Activated naive CD4-positive, alpha-beta T cell treated with anti-CD3 and anti-CD28 coated beads, Interleukin-2, amount 50 U/mL, for 16 hours (primary cell): Measurements from ENCODE around the gene PUM2.
"Not testable (repeated sequence)": the region's sequence is repeated elsewhere in the genome, so short reads cannot be mapped to it uniquely, and the experiment has no call there.

ENCODE experiments used
- DNase-seq: peaks from one replicate; pipeline ENCODE4 v3.0.0-alpha.2; 2020

PUM2 gene, protein sequence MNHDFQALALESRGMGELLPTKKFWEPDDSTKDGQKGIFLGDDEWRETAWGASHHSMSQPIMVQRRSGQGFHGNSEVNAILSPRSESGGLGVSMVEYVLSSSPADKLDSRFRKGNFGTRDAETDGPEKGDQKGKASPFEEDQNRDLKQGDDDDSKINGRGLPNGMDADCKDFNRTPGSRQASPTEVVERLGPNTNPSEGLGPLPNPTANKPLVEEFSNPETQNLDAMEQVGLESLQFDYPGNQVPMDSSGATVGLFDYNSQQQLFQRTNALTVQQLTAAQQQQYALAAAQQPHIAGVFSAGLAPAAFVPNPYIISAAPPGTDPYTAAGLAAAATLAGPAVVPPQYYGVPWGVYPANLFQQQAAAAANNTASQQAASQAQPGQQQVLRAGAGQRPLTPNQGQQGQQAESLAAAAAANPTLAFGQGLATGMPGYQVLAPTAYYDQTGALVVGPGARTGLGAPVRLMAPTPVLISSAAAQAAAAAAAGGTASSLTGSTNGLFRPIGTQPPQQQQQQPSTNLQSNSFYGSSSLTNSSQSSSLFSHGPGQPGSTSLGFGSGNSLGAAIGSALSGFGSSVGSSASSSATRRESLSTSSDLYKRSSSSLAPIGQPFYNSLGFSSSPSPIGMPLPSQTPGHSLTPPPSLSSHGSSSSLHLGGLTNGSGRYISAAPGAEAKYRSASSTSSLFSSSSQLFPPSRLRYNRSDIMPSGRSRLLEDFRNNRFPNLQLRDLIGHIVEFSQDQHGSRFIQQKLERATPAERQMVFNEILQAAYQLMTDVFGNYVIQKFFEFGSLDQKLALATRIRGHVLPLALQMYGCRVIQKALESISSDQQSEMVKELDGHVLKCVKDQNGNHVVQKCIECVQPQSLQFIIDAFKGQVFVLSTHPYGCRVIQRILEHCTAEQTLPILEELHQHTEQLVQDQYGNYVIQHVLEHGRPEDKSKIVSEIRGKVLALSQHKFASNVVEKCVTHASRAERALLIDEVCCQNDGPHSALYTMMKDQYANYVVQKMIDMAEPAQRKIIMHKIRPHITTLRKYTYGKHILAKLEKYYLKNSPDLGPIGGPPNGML

GRCh38 chr2:20350753-20351554 lies at the start of gene PUM2:
PUM2 (minus strand) TSS chr2:20350844; CDS start chr2:20327360, 23,484 bp downstream.
- peak; percentile 94 for DNase-seq

- no peak for DNase-seq
Observed at GRCh38 chr2:20400306-20400705, 49.7 kb upstream of the PUM2 start.

DNA sequence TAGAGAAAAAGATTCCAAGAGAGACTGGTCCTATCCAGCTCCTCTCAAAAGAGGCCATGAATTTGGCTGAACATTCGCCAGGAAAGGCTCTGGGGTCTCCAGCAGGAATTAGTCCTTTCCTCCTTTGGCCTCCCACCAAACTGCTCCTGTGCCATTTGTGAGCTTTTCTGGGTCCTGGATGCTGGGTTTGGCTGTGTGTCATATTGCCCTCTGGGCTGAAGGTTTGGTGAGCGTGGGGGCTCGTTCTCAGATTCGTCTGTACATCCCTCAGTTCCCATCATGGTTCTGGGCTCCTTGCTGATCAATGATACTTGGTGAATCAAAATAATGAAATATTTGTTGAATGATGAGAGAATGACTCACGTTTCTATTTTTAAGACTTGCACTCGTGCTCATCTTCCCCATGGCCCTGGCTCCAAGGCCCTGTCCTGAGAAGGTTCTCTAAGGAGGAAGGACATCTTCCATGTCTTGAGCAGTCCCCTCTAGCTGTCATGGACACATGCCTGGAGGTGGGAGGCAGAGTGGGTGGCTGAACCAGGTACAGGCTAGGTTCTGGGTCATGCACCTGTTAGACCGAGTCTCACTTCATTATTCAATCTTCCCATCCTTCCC lies 48.4 kb upstream of the PUM2 start:
- DNase-seq = no peak

DNA sequence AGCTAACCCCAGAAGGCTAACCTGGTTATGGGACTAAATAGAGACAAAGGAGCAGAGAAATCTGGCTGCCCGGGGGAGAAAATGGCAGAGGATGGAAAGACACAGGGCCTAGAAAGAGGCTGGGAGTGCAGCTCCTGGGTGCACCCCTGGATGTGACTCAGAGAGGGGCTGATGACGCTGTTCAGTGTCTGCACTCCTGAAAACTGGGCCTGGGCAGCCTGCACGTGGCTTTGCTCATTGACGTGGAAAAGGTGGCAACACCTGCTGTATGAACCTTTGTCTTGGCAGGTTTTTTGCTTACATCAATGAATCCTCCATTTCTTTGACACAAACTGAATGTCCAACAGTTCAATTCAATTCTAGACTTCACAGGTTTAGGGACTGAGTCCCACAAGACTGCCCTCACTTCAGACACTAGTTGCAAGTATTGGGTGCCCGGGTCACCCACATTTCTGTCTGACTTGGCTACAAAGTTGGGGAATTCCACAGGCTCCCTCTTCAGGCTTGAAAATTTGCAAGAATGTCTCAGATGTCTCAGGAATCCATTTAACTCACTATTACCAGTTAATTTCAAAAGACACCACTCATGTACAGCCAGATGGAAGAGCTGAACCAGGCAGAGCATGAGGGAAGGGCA lies 47.3 kb upstream of the PUM2 start:
- no peak for DNase-seq

- DNase-seq = no peak
Observed at GRCh38 chr2:20396356-20397000, 45.8 kb upstream of the PUM2 start.

GRCh38 chr2:20393986-20394385 lies 43.3 kb upstream of the PUM2 start:
- DNase-seq = no peak

DNA sequence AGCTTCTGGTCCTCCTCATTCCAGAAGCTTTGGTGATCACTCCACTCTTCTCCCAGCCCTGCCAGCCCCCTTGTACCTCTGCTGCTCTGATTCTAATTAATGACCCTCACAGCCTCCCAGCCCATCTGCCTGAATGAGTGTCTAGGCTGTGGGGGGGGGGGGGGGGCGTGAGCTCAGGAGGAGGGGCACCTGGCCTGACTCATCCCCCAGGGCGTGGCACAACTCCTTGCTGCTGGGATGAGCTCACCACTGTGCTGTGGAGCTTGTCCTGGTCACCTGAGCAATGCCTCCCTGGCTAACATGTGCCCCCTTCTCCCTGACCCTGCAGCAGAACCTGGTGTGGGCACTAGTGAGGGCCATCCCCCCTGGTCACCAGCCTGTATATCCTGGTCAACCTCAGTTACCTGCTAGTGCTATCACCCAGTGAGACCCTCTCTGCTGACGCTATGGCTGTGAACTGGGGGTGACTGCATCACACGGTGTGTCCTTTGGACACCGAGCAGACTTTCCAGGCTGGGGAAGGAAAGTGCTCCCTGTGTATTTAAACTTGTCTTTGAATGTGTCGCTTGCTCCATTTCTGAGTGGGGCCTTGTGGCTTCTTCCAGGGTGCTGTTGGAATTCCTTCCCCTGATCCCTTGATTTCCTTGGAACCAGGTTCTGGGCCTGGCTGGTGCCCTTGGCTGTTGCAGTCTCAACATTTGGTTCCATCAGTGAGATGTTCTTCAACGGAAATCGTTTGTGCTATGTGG lies 41.5 kb upstream of the PUM2 start:
- DNase-seq = no peak

GRCh38 chr2:20390524-20391123 lies 40.0 kb upstream of the PUM2 start:
- no peak for DNase-seq

GRCh38 chr2:20384953-20385352 lies 34.3 kb upstream of the PUM2 start:
- DNase-seq = no peak

DNA sequence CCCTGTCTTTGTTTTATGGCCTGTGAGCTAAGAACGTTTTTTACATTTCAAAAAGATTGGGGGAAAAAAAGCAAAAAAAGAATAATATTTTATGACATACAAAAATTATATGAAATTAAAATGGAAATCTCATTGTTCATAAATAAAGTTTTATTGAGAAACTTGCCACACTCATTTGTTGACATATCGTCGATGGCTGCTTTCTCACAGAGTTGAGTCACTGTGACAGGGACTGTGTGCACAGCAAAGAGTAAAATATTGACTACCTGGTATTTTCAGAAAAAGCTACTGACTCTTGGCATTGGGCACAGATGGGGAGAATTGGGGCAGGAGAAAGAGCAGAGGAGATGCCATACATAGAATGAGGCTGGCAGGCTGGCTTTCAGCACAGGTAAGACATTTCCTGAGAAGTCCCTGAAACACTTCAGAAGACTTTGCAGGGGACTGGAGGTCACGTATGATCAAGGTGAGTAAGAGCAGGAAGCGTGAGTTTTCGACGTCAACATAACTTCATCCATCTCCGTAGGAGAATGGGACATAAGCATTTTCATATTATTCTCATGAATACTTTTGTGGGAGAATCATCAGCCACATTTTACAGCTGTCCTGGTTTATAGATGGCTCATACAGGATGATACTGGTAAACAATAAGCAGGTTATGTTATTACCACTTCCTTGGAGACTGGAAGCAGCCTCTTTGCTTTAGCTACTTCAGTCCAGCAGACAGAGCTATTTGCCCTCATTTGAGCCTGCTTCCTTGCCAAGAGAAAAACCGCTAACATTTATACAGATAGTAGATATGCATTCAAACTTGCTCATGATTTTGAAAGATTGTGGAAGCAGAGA lies 32.5 kb upstream of the PUM2 start:
- no peak for DNase-seq

GRCh38 chr2:20381457-20381856 lies 30.8 kb upstream of the PUM2 start:
- DNase-seq = no peak

- no peak for DNase-seq
Observed at GRCh38 chr2:20378891-20379519, 28.4 kb upstream of the PUM2 start.

GRCh38 chr2:20378341-20378740 lies 27.7 kb upstream of the PUM2 start:
- no peak for DNase-seq

GRCh38 chr2:20377741-20378140 lies 27.1 kb upstream of the PUM2 start:
- DNase-seq = no peak

DNA sequence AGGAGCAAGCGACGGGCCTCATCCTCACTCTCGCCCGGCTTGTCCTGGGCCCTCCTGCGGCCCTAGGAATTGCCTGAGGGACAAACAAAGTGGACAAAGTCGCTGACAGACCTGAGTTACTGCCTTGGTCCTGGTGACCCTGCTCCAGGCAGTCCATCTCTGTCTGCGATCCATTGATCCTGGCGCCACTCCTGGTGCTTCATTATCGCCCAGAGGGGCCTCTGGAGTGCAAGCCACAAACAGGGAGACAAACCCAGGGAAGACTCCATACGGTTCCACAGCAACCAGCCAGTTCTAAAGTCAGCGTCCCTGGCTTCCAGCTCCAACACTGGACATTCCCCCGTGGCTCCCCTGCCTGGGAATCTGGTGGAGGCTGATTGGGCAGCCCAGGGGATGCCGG lies 24.3 kb upstream of the PUM2 start:
- DNase-seq = not testable (repeated sequence)

DNA sequence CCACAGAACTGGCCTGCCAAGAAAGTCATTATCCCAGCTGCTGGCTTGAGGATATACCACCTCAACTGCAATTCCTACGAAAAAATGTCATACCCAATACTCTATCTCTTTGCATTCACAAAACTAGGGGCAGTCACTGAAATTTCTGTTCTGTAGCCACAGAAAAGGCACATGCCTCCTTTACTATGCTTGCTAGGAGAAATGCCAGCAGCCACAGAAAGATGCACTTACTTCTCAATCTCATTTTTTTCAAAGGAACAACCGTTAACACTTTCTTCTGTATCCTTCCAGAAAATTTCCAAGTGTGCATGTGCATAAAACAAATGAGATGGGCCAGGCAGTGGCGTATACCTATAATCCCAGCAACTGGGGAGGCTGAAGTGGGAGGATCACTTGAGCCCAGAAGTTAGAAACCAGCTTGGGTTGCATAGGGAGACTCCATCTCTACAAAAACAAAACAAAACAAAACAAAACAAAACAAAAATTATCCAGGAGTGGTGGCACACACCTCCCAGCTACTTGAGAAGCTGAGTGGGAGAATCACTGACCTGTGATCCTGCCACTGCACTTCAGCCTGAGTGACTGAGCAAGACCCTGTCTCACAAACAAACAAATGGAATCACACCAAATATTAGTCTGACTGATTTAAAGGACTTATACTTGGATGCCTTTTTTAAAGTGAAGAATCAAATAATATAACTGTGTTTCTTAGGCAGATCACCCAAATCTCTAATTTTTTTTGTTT lies 22.4 kb upstream of the PUM2 start:
- DNase-seq = no peak

GRCh38 chr2:20371323-20372025 lies 20.8 kb upstream of the PUM2 start:
- DNase-seq = no peak
